ENCODE data around the gene SUCNR1. TPM values are rescaled to one million over a fixed set of nuclear protein-coding genes. Genes with fewer than 3 reads are reported as not detected.

Gene SUCNR1
- total RNA-seq, 1 donor from 2014 or later, result not detected

- Mint-ChIP-seq H3K27ac (ENCODE audit: unreplicated experiment) (no peak overlapping the region), H3K4me3 (ENCODE audit: unreplicated experiment) (no peak overlapping the region), H3K4me1 (ENCODE audit: unreplicated experiment) (peaks cover 8% of the 10 kb centered on the region), H3K36me3 (ENCODE audit: unreplicated experiment) (no peaks in the 10 kb centered on the region), H3K27me3 (ENCODE audit: unreplicated experiment) (no peaks in the 10 kb centered on the region), H3K9me3 (ENCODE audit: unreplicated experiment) (peaks cover 25% of the 10 kb centered on the region)
- no peak for DNase-seq (ENCODE audit: extremely low spot score, unreplicated experiment)
- TF ChIP-seq CTCF (IDR thresholded peaks at IDR 0.05), result no peak
These were observed 21.2 kb upstream of the SUCNR1 start for GRCh38 chr3:151852074-151852811.

GRCh38 chr3:151856118-151856517 is 17.3 kb upstream of the SUCNR1 start:
- no peak for DNase-seq (ENCODE audit: extremely low spot score, unreplicated experiment)
- H3K9me3 Mint-ChIP-seq (ENCODE audit: unreplicated experiment), result peaks cover 3% of the 10 kb centered on the region
- no peaks in the 10 kb centered on the region for H3K36me3 Mint-ChIP-seq (ENCODE audit: unreplicated experiment)
- H3K4me1 Mint-ChIP-seq (ENCODE audit: unreplicated experiment), result peaks cover 8% of the 10 kb centered on the region
- H3K27me3 Mint-ChIP-seq (ENCODE audit: unreplicated experiment), result no peaks in the 10 kb centered on the region
- no peak overlapping the region for H3K27ac Mint-ChIP-seq (ENCODE audit: unreplicated experiment)
- no peak overlapping the region for H3K4me3 Mint-ChIP-seq (ENCODE audit: unreplicated experiment)
- no peak for TF ChIP-seq CTCF (IDR thresholded peaks at IDR 0.05)

- Mint-ChIP-seq H3K27ac (ENCODE audit: unreplicated experiment) (no peak overlapping the region), H3K4me3 (ENCODE audit: unreplicated experiment) (no peak overlapping the region), H3K36me3 (ENCODE audit: unreplicated experiment) (no peaks in the 10 kb centered on the region), H3K9me3 (ENCODE audit: unreplicated experiment) (no peaks in the 10 kb centered on the region), H3K4me1 (ENCODE audit: unreplicated experiment) (peaks cover 8% of the 10 kb centered on the region), H3K27me3 (ENCODE audit: unreplicated experiment) (no peaks in the 10 kb centered on the region)
- no peak for TF ChIP-seq CTCF (IDR thresholded peaks at IDR 0.05)
- DNase-seq (ENCODE audit: extremely low spot score, unreplicated experiment), result no peak
These were observed 16.8 kb upstream of the SUCNR1 start for GRCh38 chr3:151856641-151857040.

GRCh38 chr3:151859233-151859673 is 14.2 kb upstream of the SUCNR1 start:
- TF ChIP-seq CTCF (IDR thresholded peaks at IDR 0.05), result no peak
- H3K36me3 Mint-ChIP-seq (ENCODE audit: unreplicated experiment), result no peaks in the 10 kb centered on the region
- H3K9me3 Mint-ChIP-seq (ENCODE audit: unreplicated experiment), result no peaks in the 10 kb centered on the region
- H3K27ac Mint-ChIP-seq (ENCODE audit: unreplicated experiment), result no peak overlapping the region
- H3K4me3 Mint-ChIP-seq (ENCODE audit: unreplicated experiment), result no peak overlapping the region
- H3K4me1 Mint-ChIP-seq (ENCODE audit: unreplicated experiment), result peaks cover 14% of the 10 kb centered on the region
- DNase-seq (ENCODE audit: extremely low spot score, unreplicated experiment), result no peak
- no peaks in the 10 kb centered on the region for H3K27me3 Mint-ChIP-seq (ENCODE audit: unreplicated experiment)

GRCh38 chr3:151859905-151860304 is 13.5 kb upstream of the SUCNR1 start:
- H3K27ac Mint-ChIP-seq (ENCODE audit: unreplicated experiment), result no peak overlapping the region
- H3K36me3 Mint-ChIP-seq (ENCODE audit: unreplicated experiment), result no peaks in the 10 kb centered on the region
- H3K27me3 Mint-ChIP-seq (ENCODE audit: unreplicated experiment), result no peaks in the 10 kb centered on the region
- TF ChIP-seq CTCF (IDR thresholded peaks at IDR 0.05), result no peak
- no peak for DNase-seq (ENCODE audit: extremely low spot score, unreplicated experiment)
- peaks cover 20% of the 10 kb centered on the region for H3K4me1 Mint-ChIP-seq (ENCODE audit: unreplicated experiment)
- no peaks in the 10 kb centered on the region for H3K9me3 Mint-ChIP-seq (ENCODE audit: unreplicated experiment)
- H3K4me3 Mint-ChIP-seq (ENCODE audit: unreplicated experiment), result no peak overlapping the region
